GM12878 (cell line): ENCODE data around the gene RAPGEF1. TPM values are rescaled to one million over a fixed set of nuclear protein-coding genes. Genes with fewer than 3 reads are reported as not detected.

Experiments used
- CBFB ChIP-seq: IDR thresholded peaks from 2 replicates; pipeline ENCODE4 v1.6.1; 2016; ENCODE audit warnings: antibody characterized with exemption, low read depth
- CEBPZ ChIP-seq: fragments of 150-350 bp; IDR thresholded peaks from 2 replicates; pipeline ENCODE4 v1.6.1; 2016; ENCODE audit warnings: low read depth, low read length
- CREB1 ChIP-seq: IDR thresholded peaks from 2 replicates; pipeline ENCODE4 v1.6.1; 2012; ENCODE audit warnings: low read depth, mild to moderate bottlenecking, inconsistent platforms
- EP300 ChIP-seq, 2 experiments: fragments of 150-350 bp in 1 of 2; IDR thresholded peaks; 2 replicates each; pipeline ENCODE4 v1.6.1; 2011 to 2012; ENCODE audit warnings: low read depth in 2 of 2, low read length in 2 of 2, borderline replicate concordance in 1 of 2, improper control_type of control experiment in 1 of 2, inconsistent platforms in 1 of 2; ENCODE audit not compliant: control insufficient read depth in 1 of 2
- HDAC6 ChIP-seq: fragments of 200-600 bp; sonication (generic); IDR thresholded peaks from one replicate; pipeline ENCODE4 v1.8.0; 2017; ENCODE audit warnings: antibody characterized with exemption; ENCODE audit not compliant: unreplicated experiment
- HDGF ChIP-seq: fragments of 450-650 bp; IDR thresholded peaks from 2 replicates; pipeline ENCODE4 v1.6.1; 2016; ENCODE audit warnings: antibody characterized with exemption
- IKZF2 ChIP-seq, 2 experiments: fragments of 450-650 bp; IDR thresholded peaks; 2 replicates each; pipeline ENCODE4 v1.6.1; 2017; ENCODE audit warnings: mild to moderate bottlenecking in 2 of 2, moderate library complexity in 2 of 2
- MLLT1 ChIP-seq: fragments of 450-650 bp; IDR thresholded peaks from 2 replicates; pipeline ENCODE4 v1.6.1; 2016; ENCODE audit warnings: mild to moderate bottlenecking
- MYB ChIP-seq: fragments of 150-350 bp; IDR thresholded peaks from 2 replicates; pipeline ENCODE4 v1.6.1; 2014; ENCODE audit warnings: mild to moderate bottlenecking, low read depth, low read length, borderline replicate concordance
- NR2F1 ChIP-seq: fragments of 450-650 bp; conservative IDR thresholded peaks from 2 replicates; pipeline ENCODE4 v1.6.1; 2017; ENCODE audit warnings: mild to moderate bottlenecking
- POLR2A ChIP-seq: IDR thresholded peaks from 2 replicates; pipeline ENCODE4 v1.6.1; 2011; ENCODE audit warnings: low read depth, mild to moderate bottlenecking, low read length
- PRDM15 ChIP-seq: fragments of 450-650 bp; formaldehyde crosslinking; IDR thresholded peaks from 2 replicates; pipeline ENCODE4 v1.4.0; 2020; ENCODE audit warnings: mild to moderate bottlenecking, moderate library complexity
- RELB ChIP-seq: fragments of 450-650 bp; IDR thresholded peaks from 2 replicates; pipeline ENCODE4 v1.6.1; 2017; ENCODE audit warnings: low read depth, mild to moderate bottlenecking, moderate library complexity
- SMAD1 ChIP-seq: fragments of 450-650 bp; IDR thresholded peaks from 2 replicates; pipeline ENCODE4 v1.6.1; 2018; ENCODE audit warnings: mild to moderate bottlenecking, low read depth; ENCODE audit not compliant: partially characterized antibody
- SMARCA5 ChIP-seq: fragments of 450-650 bp; IDR thresholded peaks from 2 replicates; pipeline ENCODE4 v1.6.1; 2017; ENCODE audit warnings: mild to moderate bottlenecking
- SUPT20H ChIP-seq: IDR thresholded peaks from 2 replicates; pipeline ENCODE4 v1.6.1; 2011; ENCODE audit warnings: low read depth, mild to moderate bottlenecking, low read length, moderate library complexity, borderline replicate concordance; ENCODE audit not compliant: control insufficient read depth
- YY1 ChIP-seq: IDR thresholded peaks from 2 replicates; pipeline ENCODE4 v1.6.1; 2011; ENCODE audit warnings: low read depth, mild to moderate bottlenecking, low read length
- ZBTB33 ChIP-seq: fragments of 450-650 bp; IDR thresholded peaks from 2 replicates; pipeline ENCODE4 v1.6.1; 2017; ENCODE audit warnings: mild to moderate bottlenecking
- ZSCAN29 ChIP-seq: fragments of 450-650 bp; IDR thresholded peaks from 2 replicates; pipeline ENCODE4 v1.6.1; 2017; ENCODE audit warnings: mild to moderate bottlenecking, moderate library complexity
- polyA plus RNA-seq, 11 experiments: library from polyadenylated mRNA; depleted of rRNA in 4 of 11; unstranded in 6 of 11; stranded (reverse) in 5 of 11; fragments of >200 nt; fragmentation: Nextera tagmentation in 4 of 11; fragmentation: Illumina TruSeq in 1 of 11; extraction: Ambion mirVana in 4 of 11; extraction: Trizol in 1 of 11; gene quantifications; 1 replicate in 1 of 11; 2 replicates in 10 of 11; pipeline versions ENCODE4 v1.2.1 to v1.2.3, GENCODE V29; 2011 to 2016; ENCODE audit warnings: inconsistent platforms in 2 of 11, missing spikeins in 2 of 11, low read depth in 1 of 11
- total RNA-seq, 4 experiments: library from RNA; depleted of rRNA in 3 of 4; stranded (reverse); fragments of >200 nt in 3 of 4; fragmentation: Illumina TruSeq in 1 of 4; extraction: Trizol in 1 of 4; gene quantifications; 2 replicates each; pipeline versions ENCODE4 v1.2.1 to v1.2.3, GENCODE V29; 2013 to 2021

Gene RAPGEF1
- total and polyA plus RNA-seq, 10 of the 15 experiments (the other 5 are each of a cell fraction or from before 2014, with no cell fraction given), result 0.42 to 113 (median 45.9) TPM

GRCh38 chr9:131642496-131643083 is 97.3 kb downstream of the RAPGEF1 start (continued):
- TF ChIP-seq PRDM15 (no peak), ZSCAN29 (no peak), YY1 (no peak), SMAD1 (no peak), MLLT1 (no peak), HDGF (no peak), SUPT20H (no peak), NR2F1 (no peak), POLR2A (no peak), SMARCA5 (no peak), MYB (no peak), EP300 (IDR thresholded peaks at IDR 0.05; ENCODE audit: borderline replicate concordance in 1 of 2, control insufficient read depth in 1 of 2, low read depth in 2 of 2, low read length in 2 of 2) (no peak), ZBTB33 (no peak), IKZF2 (IDR thresholded peaks at IDR 0.05) (peak; percentile 47 to 52), RELB (peak; percentile 18; the same call in 1 of the 2 replicates), CREB1 (no peak), HDAC6 (no peak), CBFB (no peak), CEBPZ (no peak)
